Testis (tissue), 2 donors: ENCODE results near the gene BARX2.

Experiments
- CTCF ChIP-seq, 3 experiments: fragments of 450-650 bp in 2 of 3; fragments of 200-600 bp in 1 of 3; sonication (generic) in 1 of 3; IDR thresholded peaks; one replicate each; pipeline ENCODE4 v1.5.1; 2016 to 2019; ENCODE audit warnings: antibody characterized with exemption in 3 of 3, mild to moderate bottlenecking in 2 of 3, moderate library complexity in 1 of 3
- POLR2A ChIP-seq: fragments of 450-650 bp; IDR thresholded peaks from one replicate; pipeline ENCODE4 v1.6.1; 2017; ENCODE audit warnings: antibody characterized with exemption, mild to moderate bottlenecking, moderate library complexity

DNA sequence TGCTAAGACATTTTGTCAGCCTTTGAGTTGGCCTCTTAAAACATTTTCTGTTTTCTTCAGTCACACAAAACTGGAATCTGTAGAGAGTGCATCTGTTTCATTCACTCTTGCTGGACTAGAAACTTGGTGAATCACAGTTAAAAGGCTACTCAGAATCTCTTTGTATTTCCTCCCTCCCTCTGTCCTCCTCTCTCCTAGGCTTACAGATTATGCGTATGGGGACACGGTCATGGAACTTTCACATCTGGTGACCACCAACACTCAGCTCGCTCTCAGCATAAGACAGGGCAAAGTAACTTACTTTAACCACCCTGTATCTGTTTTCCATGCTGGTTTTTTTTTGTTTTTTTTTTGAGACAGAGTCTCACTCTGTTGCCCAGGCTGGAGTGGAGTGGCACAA, 50.4 kb downstream of the BARX2 start:
- TF ChIP-seq CTCF (IDR thresholded peaks at IDR 0.05) (no peak), POLR2A (no peak)
